ENCODE measurements around the gene HMGN3. TPM values are rescaled to one million over a fixed set of nuclear protein-coding genes. Genes with fewer than 3 reads are reported as not detected.

Gene HMGN3
- total and polyA plus RNA-seq, 11 donors: 69.4 to 219 (median 127) TPM

DNA sequence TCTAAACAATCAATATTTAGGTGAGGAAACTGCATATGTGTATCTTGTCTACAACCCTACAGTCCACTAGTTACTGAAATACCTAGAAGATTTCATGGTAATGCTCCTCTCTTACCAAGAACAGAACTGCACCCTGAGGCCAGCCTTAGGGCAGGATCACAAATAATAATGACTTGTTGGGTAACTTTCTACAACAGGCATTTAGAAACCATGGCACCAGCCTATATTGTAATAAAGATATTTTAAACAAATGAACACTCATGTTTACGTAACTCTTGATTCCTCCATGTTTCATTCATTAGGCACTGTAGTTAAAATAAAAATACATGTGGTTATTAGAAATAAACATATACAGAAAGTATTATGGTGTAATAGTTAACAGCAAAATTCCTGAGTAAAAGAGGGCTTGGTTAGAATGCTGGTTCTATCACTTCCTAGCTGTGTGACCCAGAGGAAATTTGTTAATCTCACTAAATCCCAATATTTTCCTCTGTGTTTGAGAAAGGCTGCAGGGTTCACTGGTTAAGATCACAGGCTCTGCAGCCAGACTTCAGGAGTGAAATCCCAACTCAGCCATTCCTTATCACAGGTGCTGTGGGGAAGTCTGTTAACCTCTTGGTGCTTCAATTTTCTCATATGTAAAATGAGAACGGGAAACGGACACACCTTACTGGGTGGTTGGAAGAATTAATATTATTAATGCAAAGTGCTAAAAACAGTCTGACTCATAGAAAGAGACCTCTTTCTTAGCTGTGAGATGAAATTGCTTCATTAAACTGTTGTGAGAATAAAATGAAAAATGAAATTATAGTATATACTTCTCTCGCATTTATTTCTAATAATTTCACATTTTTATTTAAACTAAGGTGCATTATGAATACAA, 8.5 kb downstream of the HMGN3 start:
- Histone ChIP-seq H3K4me1 (peaks cover 0 to 26% (median 3%) of the 10 kb centered on the region in 12 donors), H3K27me3 (no peaks in the 10 kb centered on the region), H3K27ac (no peak overlapping the region), H3K36me3 (no peaks in the 10 kb centered on the region), H3K4me3 (no peak overlapping the region), H3K9me3 (no peaks in the 10 kb centered on the region)
- DNase-seq: no peak
- 68 to 80% (median 74%) methylated on average over 4 of the region's 4 CpGs for WGBS, 4 donors
- intact Hi-C loops (cut with DNase I): no loop called here
- no peak for ATAC-seq
- TF ChIP-seq, protein P1, sequence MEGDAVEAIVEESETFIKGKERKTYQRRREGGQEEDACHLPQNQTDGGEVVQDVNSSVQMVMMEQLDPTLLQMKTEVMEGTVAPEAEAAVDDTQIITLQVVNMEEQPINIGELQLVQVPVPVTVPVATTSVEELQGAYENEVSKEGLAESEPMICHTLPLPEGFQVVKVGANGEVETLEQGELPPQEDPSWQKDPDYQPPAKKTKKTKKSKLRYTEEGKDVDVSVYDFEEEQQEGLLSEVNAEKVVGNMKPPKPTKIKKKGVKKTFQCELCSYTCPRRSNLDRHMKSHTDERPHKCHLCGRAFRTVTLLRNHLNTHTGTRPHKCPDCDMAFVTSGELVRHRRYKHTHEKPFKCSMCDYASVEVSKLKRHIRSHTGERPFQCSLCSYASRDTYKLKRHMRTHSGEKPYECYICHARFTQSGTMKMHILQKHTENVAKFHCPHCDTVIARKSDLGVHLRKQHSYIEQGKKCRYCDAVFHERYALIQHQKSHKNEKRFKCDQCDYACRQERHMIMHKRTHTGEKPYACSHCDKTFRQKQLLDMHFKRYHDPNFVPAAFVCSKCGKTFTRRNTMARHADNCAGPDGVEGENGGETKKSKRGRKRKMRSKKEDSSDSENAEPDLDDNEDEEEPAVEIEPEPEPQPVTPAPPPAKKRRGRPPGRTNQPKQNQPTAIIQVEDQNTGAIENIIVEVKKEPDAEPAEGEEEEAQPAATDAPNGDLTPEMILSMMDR (IDR thresholded peaks at IDR 0.05): no peak
- TF ChIP-seq POLR2A (IDR thresholded peaks at IDR 0.05): no peak

GRCh38 chr6:79223611-79224404, 10.7 kb downstream of the HMGN3 start:
- Histone ChIP-seq H3K27ac (no peak overlapping the region), H3K27me3 (no peaks in the 10 kb centered on the region), H3K4me1 (peaks cover 0 to 24% (median 2%) of the 10 kb centered on the region in 12 donors), H3K9me3 (peaks cover 0 to 9% (median 0%) of the 10 kb centered on the region in 12 donors), H3K4me3 (no peak overlapping the region), H3K36me3 (no peaks in the 10 kb centered on the region)
- 90 to 96% (median 95%) methylated on average over 3 of the region's 3 CpGs for WGBS, 4 donors
- intact Hi-C loops (cut with DNase I): no loop called here
- ATAC-seq: no peak
- no peak for DNase-seq
- TF ChIP-seq POLR2A (IDR thresholded peaks at IDR 0.05): no peak
- TF ChIP-seq, protein P1 (IDR thresholded peaks at IDR 0.05): no peak

DNA sequence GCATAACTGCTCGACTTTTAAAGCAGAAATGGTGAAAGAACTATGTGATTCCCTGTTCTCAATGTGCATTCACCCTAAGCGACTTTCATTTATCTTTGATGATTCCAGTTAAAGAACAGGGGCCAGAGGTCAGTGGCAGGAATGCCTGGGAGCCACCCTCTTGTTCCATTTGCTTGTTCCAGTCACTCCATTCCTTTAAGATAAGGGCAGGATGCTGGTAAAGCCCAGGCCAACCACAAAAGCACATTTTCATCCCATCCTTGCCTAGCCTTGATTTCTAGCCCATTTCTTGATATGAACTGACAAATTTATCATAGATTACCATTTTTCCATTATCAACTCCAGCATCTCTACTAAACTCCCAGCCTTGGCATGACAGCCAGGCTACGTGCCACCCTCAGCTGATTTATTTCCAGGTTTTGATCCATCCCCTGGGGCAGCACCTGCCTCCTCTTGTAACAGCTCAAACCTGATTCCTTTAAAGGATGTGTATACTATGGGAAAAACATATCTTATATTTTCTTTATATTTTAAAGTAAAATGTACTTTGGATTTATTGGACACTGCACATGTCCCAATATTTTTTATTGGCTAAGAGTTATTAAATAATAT, 19.2 kb downstream of the HMGN3 start:
- 51 to 57% (median 53%) methylated on average over 3 of the region's 3 CpGs for WGBS, 4 donors
- DNase-seq: no peak
- TF ChIP-seq, protein P1 (IDR thresholded peaks at IDR 0.05): no peak
- no peak for TF ChIP-seq POLR2A (IDR thresholded peaks at IDR 0.05)
- Histone ChIP-seq H3K36me3 (peaks cover 0 to 9% (median 0%) of the 10 kb centered on the region in 9 donors), H3K4me3 (no peak overlapping the region), H3K27ac (no peak overlapping the region), H3K27me3 (no peaks in the 10 kb centered on the region), H3K4me1 (peaks cover 0 to 39% (median 17%) of the 10 kb centered on the region in 12 donors), H3K9me3 (peaks cover 0 to 9% (median 0%) of the 10 kb centered on the region in 12 donors)
- peak in 3 of 4 donors; percentile 39 to 57 (median 43) for ATAC-seq
- intact Hi-C loops (cut with DNase I): no loop called here

All from heart left ventricle (tissue), 16 donors.